Ascending aorta (tissue), 2 donors: Measurements from ENCODE around the gene GSTA1. TPM values are rescaled to one million over a fixed set of nuclear protein-coding genes. Genes with fewer than 3 reads are reported as not detected.
"Not testable (repeated sequence)": the region's sequence is repeated elsewhere in the genome, so short reads cannot be mapped to it uniquely, and the experiment has no call there.

Source experiments
- DNase-seq, 2 donors: peaks; one replicate each; pipeline ENCODE4 v3.0.0-alpha.2; 2019; ENCODE audit warnings: low spot score in 2 of 2
- H3K27ac ChIP-seq, 2 donors: fragments of 200-600 bp; sonication (generic); one replicate each; pipeline ENCODE4 v1.5.1; 2016 to 2017; ENCODE audit warnings: mild to moderate bottlenecking in 1 of 2
- H3K27me3 ChIP-seq: fragments of 200-600 bp; sonication (generic); one replicate; pipeline ENCODE4 v1.5.1; 2017
- H3K36me3 ChIP-seq, 2 donors: fragments of 200-600 bp; sonication (generic); one replicate each; pipeline ENCODE4 v1.5.1; 2016
- H3K4me1 ChIP-seq, 2 donors: fragments of 200-600 bp; sonication (generic); one replicate each; pipeline ENCODE4 v1.5.1; 2016 to 2017; ENCODE audit warnings: mild to moderate bottlenecking in 1 of 2
- H3K4me3 ChIP-seq, 2 donors: fragments of 200-600 bp; sonication (generic); one replicate each; pipeline ENCODE4 v1.5.1; 2016 to 2017; ENCODE audit warnings: mild to moderate bottlenecking in 1 of 2
- H3K9me3 ChIP-seq, 2 donors: fragments of 200-600 bp; sonication (generic); one replicate each; pipeline ENCODE4 v1.5.1; 2016
- intact Hi-C: fragments of 100-400 bp; cut with DNase I; formaldehyde crosslinking; loops from one replicate; pipeline ENCODE4 v1.15.1; 2023
- total RNA-seq: library from RNA; depleted of rRNA; stranded (reverse); fragments of >200 nt; gene quantifications from one replicate; pipeline ENCODE4 v1.1.0, GENCODE V29; 2016
- TF ChIP-seq, protein P1 (sequence below), 3 experiments: fragments of 200-600 bp in 2 of 3; fragments of 450-650 bp in 1 of 3; sonication (generic) in 2 of 3; IDR thresholded peaks; one replicate each; pipeline ENCODE4 v1.5.1; 2016 to 2019; ENCODE audit warnings: antibody characterized with exemption in 3 of 3, mild to moderate bottlenecking in 1 of 3, moderate library complexity in 1 of 3

GSTA1 gene
- 26.7 TPM for total RNA-seq

DNA sequence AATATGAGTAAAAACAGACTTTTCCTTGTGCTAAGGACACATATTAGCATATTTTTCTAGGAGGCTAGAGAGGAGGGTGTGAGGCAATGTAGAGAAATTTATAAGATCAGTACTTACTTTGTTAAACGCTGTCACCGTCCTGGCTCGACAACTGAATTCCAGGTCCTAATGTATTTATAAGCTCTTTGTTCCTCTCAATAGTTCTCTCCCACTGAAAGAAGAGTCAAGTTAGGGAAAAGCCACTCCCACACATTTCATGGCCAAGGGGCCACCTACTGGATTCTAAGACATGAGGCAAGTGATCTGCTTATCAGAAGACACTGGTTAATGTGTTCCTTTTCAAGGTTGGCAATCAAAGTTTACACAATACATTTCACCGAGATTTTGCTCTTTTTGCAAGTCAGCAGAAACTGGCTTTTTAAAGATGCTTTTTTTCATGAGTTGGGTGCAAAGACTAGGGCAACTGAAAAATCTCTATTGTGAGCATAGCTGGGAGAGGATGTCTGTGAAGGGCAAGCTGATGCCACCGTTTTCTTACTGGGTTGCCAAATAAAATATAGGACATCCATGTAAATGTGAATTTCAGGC lies at the start of gene GSTA1:
GSTA1 (minus strand) TSS at position 149 of the 588 bp plus-strand sequence. CDS start 4,549 bp downstream, outside the sequence.
- H3K9me3 ChIP-seq, DNase-seq, H3K4me1 ChIP-seq, H3K27me3 ChIP-seq, intact Hi-C loops, H3K36me3 ChIP-seq, H3K27ac ChIP-seq, H3K4me3 ChIP-seq: not testable (repeated sequence)

GRCh38 chr6:52849137-52849536 lies 45.5 kb upstream of the GSTA1 start:
- no peak overlapping the region for H3K27ac ChIP-seq
- TF ChIP-seq, protein P1, sequence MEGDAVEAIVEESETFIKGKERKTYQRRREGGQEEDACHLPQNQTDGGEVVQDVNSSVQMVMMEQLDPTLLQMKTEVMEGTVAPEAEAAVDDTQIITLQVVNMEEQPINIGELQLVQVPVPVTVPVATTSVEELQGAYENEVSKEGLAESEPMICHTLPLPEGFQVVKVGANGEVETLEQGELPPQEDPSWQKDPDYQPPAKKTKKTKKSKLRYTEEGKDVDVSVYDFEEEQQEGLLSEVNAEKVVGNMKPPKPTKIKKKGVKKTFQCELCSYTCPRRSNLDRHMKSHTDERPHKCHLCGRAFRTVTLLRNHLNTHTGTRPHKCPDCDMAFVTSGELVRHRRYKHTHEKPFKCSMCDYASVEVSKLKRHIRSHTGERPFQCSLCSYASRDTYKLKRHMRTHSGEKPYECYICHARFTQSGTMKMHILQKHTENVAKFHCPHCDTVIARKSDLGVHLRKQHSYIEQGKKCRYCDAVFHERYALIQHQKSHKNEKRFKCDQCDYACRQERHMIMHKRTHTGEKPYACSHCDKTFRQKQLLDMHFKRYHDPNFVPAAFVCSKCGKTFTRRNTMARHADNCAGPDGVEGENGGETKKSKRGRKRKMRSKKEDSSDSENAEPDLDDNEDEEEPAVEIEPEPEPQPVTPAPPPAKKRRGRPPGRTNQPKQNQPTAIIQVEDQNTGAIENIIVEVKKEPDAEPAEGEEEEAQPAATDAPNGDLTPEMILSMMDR (IDR thresholded peaks at IDR 0.05), result no peak
- H3K36me3 ChIP-seq, result no peaks in the 10 kb centered on the region
- no peaks in the 10 kb centered on the region for H3K27me3 ChIP-seq
- intact Hi-C loops, result no loop called here
- H3K4me3 ChIP-seq, result no peak overlapping the region
- no peak for DNase-seq
- no peaks in the 10 kb centered on the region for H3K4me1 ChIP-seq
- H3K9me3 ChIP-seq, result no peaks in the 10 kb centered on the region

- no peaks in the 10 kb centered on the region for H3K9me3 ChIP-seq
- H3K4me3 ChIP-seq, result no peak overlapping the region
- H3K27ac ChIP-seq, result no peak overlapping the region
- H3K27me3 ChIP-seq, result no peaks in the 10 kb centered on the region
- DNase-seq, result no peak
- intact Hi-C loops, result no loop called here
- no peaks in the 10 kb centered on the region for H3K4me1 ChIP-seq
- H3K36me3 ChIP-seq, result no peaks in the 10 kb centered on the region
- TF ChIP-seq, protein P1 (IDR thresholded peaks at IDR 0.05), result no peak
Observed at GRCh38 chr6:52846002-52846401, 42.4 kb upstream of the GSTA1 start.

DNA sequence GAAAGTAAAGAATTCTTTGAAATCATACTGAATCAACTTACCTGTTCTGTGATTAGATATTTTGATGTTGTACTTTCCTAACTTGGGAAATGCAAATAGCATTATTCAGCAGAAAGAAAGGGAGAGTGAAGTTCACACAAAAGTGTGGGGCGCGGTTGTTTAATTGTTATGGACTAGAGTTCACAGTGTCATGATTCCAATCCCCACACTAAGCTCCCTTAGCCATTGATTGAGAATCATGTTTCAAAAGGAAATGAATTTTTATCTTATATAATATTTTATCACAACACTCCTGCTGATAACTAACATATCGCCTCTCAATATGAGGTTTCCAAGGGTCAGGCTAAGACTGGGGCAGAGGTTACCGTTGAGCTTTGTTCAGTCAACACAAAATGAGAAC lies 40.0 kb upstream of the GSTA1 start:
- Histone ChIP-seq H3K4me1 (no peaks in the 10 kb centered on the region), H3K4me3 (no peak overlapping the region), H3K36me3 (no peaks in the 10 kb centered on the region), H3K27me3 (no peaks in the 10 kb centered on the region), H3K9me3 (no peaks in the 10 kb centered on the region), H3K27ac (no peak overlapping the region)
- DNase-seq, result no peak
- intact Hi-C loops, result no loop called here
- TF ChIP-seq, protein P1 (IDR thresholded peaks at IDR 0.05), result no peak

- H3K4me3 ChIP-seq, result no peak within 1 kb of the TSS
- no peaks in the 10 kb centered on the region for H3K36me3 ChIP-seq
- TF ChIP-seq, protein P1 (IDR thresholded peaks at IDR 0.05), result no peak
- H3K27me3 ChIP-seq, result no peaks in the 10 kb centered on the region
- no peaks in the 10 kb centered on the region for H3K4me1 ChIP-seq
- intact Hi-C loops, result no loop called here
- no peak for DNase-seq
- H3K27ac ChIP-seq, result no peak within 1 kb of the TSS
- H3K9me3 ChIP-seq, result no peaks in the 10 kb centered on the region
Observed at GRCh38 chr6:52840763-52841585, 37.4 kb upstream of the GSTA1 start, which contains the start of gene GSTA5. Gene GSTA5 (minus strand): TSS chr6:52840813.
